ENCODE data around the gene CAMK4. TPM values are rescaled to one million over a fixed set of nuclear protein-coding genes. Genes with fewer than 3 reads are reported as not detected.
"Not testable (repeated sequence)": the region's sequence is repeated elsewhere in the genome, so short reads cannot be mapped to it uniquely, and the experiment has no call there.

CAMK4 gene
- total and polyA plus RNA-seq, 2 donors = 30.7 to 107 TPM

DNA sequence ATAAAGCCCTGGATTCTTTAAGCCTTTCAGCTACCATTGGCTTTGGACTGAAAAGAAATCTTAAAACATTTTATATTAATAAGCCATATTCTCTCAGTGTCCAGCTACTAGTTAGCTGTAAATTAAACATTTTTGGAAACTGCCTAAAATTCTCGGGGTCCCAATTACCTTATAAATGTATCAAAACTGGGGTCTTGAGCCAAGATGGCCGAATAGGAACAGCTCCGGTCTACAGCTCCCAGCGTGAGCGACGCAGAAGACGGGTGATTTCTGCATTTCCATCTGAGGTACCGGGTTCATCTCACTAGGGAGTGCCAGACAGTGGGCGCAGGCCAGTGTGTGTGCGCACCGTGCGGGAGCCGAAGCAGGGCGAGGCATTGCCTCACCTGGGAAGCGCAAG, 77.9 kb downstream of the CAMK4 start:
- not testable (repeated sequence) for DNase-seq (ENCODE audit: low read depth in 6 of 9, low spot score in 9 of 9); H3K27me3 ChIP-seq (ENCODE audit: control insufficient read depth in 2 of 2, insufficient read depth in 1 of 2, low read length in 1 of 2); H3K4me1 ChIP-seq (ENCODE audit: control insufficient read depth in 2 of 2, insufficient read depth in 2 of 2, low read length in 2 of 2); H3K4me3 ChIP-seq (ENCODE audit: low read length in 2 of 2); H3K27ac ChIP-seq (ENCODE audit: low read depth in 1 of 2, low read length in 1 of 2)
- 98% methylated on average over 14 of the region's 15 CpGs for WGBS
- Histone ChIP-seq H3K9me3 (ENCODE audit: control insufficient read depth in 2 of 2, insufficient read depth in 1 of 2, low read length in 1 of 2) (peaks cover 8 to 12% of the 10 kb centered on the region in 2 donors), H3K36me3 (ENCODE audit: control insufficient read depth in 2 of 2, insufficient read depth in 2 of 2, low read length in 1 of 2) (peaks cover 12 to 17% of the 10 kb centered on the region in 2 donors)

DNA sequence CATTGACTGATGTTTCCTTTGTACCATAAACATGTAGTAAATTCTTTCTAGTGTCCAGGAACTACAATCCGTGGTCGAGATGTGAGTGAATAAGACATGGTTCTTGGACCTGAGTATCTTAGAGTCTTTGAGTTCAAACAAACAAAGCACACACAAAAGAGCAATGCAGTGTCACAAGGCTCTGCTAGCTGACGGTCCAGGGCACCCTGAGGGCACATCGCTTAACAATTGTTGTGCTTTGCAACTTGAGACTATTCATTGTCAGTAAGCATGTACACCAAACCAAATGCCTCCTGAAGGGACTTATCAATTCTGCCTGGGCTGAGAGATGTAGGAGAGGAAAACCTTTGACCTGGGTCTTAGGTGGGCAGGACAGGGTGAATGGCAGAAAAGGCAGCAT, 84.8 kb downstream of the CAMK4 start:
- DNase-seq (ENCODE audit: low read depth in 6 of 9, low spot score in 9 of 9) = no peak
- no peaks in the 10 kb centered on the region for H3K27me3 ChIP-seq (ENCODE audit: control insufficient read depth in 2 of 2, insufficient read depth in 1 of 2, low read length in 1 of 2)
- no peak overlapping the region for H3K4me3 ChIP-seq (ENCODE audit: low read length in 2 of 2)
- H3K36me3 ChIP-seq (ENCODE audit: control insufficient read depth in 2 of 2, insufficient read depth in 2 of 2, low read length in 1 of 2) = no peaks in the 10 kb centered on the region
- no peak overlapping the region for H3K27ac ChIP-seq (ENCODE audit: low read depth in 1 of 2, low read length in 1 of 2)
- WGBS = 85% methylated on average over 4 of the region's 4 CpGs
- H3K9me3 ChIP-seq (ENCODE audit: control insufficient read depth in 2 of 2, insufficient read depth in 1 of 2, low read length in 1 of 2) = no peaks in the 10 kb centered on the region
- H3K4me1 ChIP-seq (ENCODE audit: control insufficient read depth in 2 of 2, insufficient read depth in 2 of 2, low read length in 2 of 2) = peaks cover 6 to 18% of the 10 kb centered on the region in 2 donors

GRCh38 chr5:111309384-111309783, 85.2 kb downstream of the CAMK4 start:
- DNase-seq (ENCODE audit: low read depth in 6 of 9, low spot score in 9 of 9) = no peak
- 96% methylated on average over 2 of the region's 2 CpGs for WGBS
- Histone ChIP-seq H3K27ac (ENCODE audit: low read depth in 1 of 2, low read length in 1 of 2) (no peak overlapping the region), H3K4me1 (ENCODE audit: control insufficient read depth in 2 of 2, insufficient read depth in 2 of 2, low read length in 2 of 2) (peaks cover 6 to 18% of the 10 kb centered on the region in 2 donors), H3K27me3 (ENCODE audit: control insufficient read depth in 2 of 2, insufficient read depth in 1 of 2, low read length in 1 of 2) (no peaks in the 10 kb centered on the region), H3K4me3 (ENCODE audit: low read length in 2 of 2) (no peak overlapping the region), H3K36me3 (ENCODE audit: control insufficient read depth in 2 of 2, insufficient read depth in 2 of 2, low read length in 1 of 2) (no peaks in the 10 kb centered on the region), H3K9me3 (ENCODE audit: control insufficient read depth in 2 of 2, insufficient read depth in 1 of 2, low read length in 1 of 2) (no peaks in the 10 kb centered on the region)

- no peaks in the 10 kb centered on the region for H3K36me3 ChIP-seq (ENCODE audit: control insufficient read depth in 2 of 2, insufficient read depth in 2 of 2, low read length in 1 of 2)
- DNase-seq (ENCODE audit: low read depth in 6 of 9, low spot score in 9 of 9) = no peak
- H3K27ac ChIP-seq (ENCODE audit: low read depth in 1 of 2, low read length in 1 of 2) = no peak overlapping the region
- H3K4me1 ChIP-seq (ENCODE audit: control insufficient read depth in 2 of 2, insufficient read depth in 2 of 2, low read length in 2 of 2) = peaks cover 10 to 22% of the 10 kb centered on the region in 2 donors
- no peaks in the 10 kb centered on the region for H3K27me3 ChIP-seq (ENCODE audit: control insufficient read depth in 2 of 2, insufficient read depth in 1 of 2, low read length in 1 of 2)
- no peaks in the 10 kb centered on the region for H3K9me3 ChIP-seq (ENCODE audit: control insufficient read depth in 2 of 2, insufficient read depth in 1 of 2, low read length in 1 of 2)
- H3K4me3 ChIP-seq (ENCODE audit: low read length in 2 of 2) = no peak overlapping the region
- WGBS = 94% methylated on average over 6 of the region's 6 CpGs
Observed at GRCh38 chr5:111310711-111311620, 86.8 kb downstream of the CAMK4 start.

DNA sequence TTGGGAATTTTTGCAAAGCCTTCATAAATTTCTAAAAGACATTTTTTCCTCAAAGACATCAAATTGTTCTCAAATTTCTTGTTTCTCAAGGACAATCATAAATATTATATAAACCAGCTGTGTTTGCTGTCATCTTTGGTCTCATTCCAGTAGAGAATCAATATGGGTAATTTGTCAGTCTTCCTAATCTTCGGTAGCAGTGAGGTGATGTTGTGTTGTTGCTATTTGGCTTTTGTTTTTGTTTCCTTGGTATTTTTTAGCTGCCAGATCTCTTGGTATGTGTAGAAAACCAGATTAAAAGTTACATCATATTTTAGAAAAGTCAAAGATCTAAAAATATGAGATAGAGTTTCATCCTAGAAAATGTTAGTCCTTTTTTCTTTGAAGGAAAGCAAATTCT, 87.5 kb downstream of the CAMK4 start:
- Histone ChIP-seq H3K36me3 (ENCODE audit: control insufficient read depth in 2 of 2, insufficient read depth in 2 of 2, low read length in 1 of 2) (no peaks in the 10 kb centered on the region), H3K4me1 (ENCODE audit: control insufficient read depth in 2 of 2, insufficient read depth in 2 of 2, low read length in 2 of 2) (peaks cover 14 to 27% of the 10 kb centered on the region in 2 donors), H3K27ac (ENCODE audit: low read depth in 1 of 2, low read length in 1 of 2) (no peak overlapping the region), H3K9me3 (ENCODE audit: control insufficient read depth in 2 of 2, insufficient read depth in 1 of 2, low read length in 1 of 2) (no peaks in the 10 kb centered on the region), H3K27me3 (ENCODE audit: control insufficient read depth in 2 of 2, insufficient read depth in 1 of 2, low read length in 1 of 2) (no peaks in the 10 kb centered on the region), H3K4me3 (ENCODE audit: low read length in 2 of 2) (no peak overlapping the region)
- WGBS = 90% methylated on average over 1 of the region's 1 CpG
- DNase-seq (ENCODE audit: low read depth in 6 of 9, low spot score in 9 of 9) = no peak

DNA sequence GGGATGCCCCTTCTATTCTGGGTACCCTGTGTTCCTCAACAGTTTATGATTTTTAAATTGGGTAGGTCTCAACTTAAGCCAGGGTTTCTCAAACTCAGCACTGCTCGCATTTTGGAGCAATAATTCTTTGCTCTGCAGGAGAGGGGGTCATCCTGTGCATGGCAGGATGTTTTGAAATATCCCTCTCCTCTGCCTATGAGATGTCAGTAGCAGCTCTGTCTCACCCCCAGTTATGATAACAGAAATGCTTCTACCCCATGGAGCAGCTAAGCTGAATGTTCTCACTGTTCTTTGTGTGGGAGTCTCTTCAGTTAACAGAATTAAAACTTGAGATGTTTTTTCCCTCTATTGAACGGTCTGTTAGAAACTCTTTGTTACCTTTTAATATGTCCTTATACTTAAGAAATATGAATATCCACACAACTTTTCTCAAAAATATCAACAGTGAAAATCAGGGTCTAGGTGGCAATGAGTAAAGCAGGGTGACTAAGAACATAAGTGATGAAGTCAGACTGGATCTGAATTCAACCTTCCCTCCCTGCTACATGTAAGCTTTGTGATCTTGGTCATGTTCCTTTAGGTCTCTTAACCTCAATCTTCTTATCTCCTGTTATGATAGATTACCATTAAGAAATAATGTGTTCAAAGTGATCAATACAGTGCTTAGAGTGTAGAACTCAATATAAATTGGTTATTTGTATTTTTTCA, 89.0 kb downstream of the CAMK4 start:
- Histone ChIP-seq H3K27me3 (ENCODE audit: control insufficient read depth in 2 of 2, insufficient read depth in 1 of 2, low read length in 1 of 2) (no peaks in the 10 kb centered on the region), H3K4me1 (ENCODE audit: control insufficient read depth in 2 of 2, insufficient read depth in 2 of 2, low read length in 2 of 2) (peaks cover 14 to 27% of the 10 kb centered on the region in 2 donors), H3K4me3 (ENCODE audit: low read length in 2 of 2) (no peak overlapping the region), H3K27ac (ENCODE audit: low read depth in 1 of 2, low read length in 1 of 2) (no peak overlapping the region), H3K36me3 (ENCODE audit: control insufficient read depth in 2 of 2, insufficient read depth in 2 of 2, low read length in 1 of 2) (no peaks in the 10 kb centered on the region), H3K9me3 (ENCODE audit: control insufficient read depth in 2 of 2, insufficient read depth in 1 of 2, low read length in 1 of 2) (no peaks in the 10 kb centered on the region)
- WGBS = 88% methylated on average over 2 of the region's 2 CpGs
- DNase-seq (ENCODE audit: low read depth in 6 of 9, low spot score in 9 of 9) = no peak

GRCh38 chr5:111320953-111321352, 96.8 kb downstream of the CAMK4 start:
- no peaks in the 10 kb centered on the region for H3K9me3 ChIP-seq (ENCODE audit: control insufficient read depth in 2 of 2, insufficient read depth in 1 of 2, low read length in 1 of 2)

GRCh38 chr5:111321376-111321775, 97.2 kb downstream of the CAMK4 start:
- Histone ChIP-seq H3K9me3 (ENCODE audit: control insufficient read depth in 2 of 2, insufficient read depth in 1 of 2, low read length in 1 of 2) (no peaks in the 10 kb centered on the region), H3K36me3 (ENCODE audit: control insufficient read depth in 2 of 2, insufficient read depth in 2 of 2, low read length in 1 of 2) (peaks cover 0 to 10% of the 10 kb centered on the region in 2 donors), H3K4me3 (ENCODE audit: low read length in 2 of 2) (no peak overlapping the region), H3K27ac (ENCODE audit: low read depth in 1 of 2, low read length in 1 of 2) (no peak overlapping the region), H3K4me1 (ENCODE audit: control insufficient read depth in 2 of 2, insufficient read depth in 2 of 2, low read length in 2 of 2) (peaks cover 6 to 8% of the 10 kb centered on the region in 2 donors), H3K27me3 (ENCODE audit: control insufficient read depth in 2 of 2, insufficient read depth in 1 of 2, low read length in 1 of 2) (no peaks in the 10 kb centered on the region)
- no peak for DNase-seq (ENCODE audit: low read depth in 6 of 9, low spot score in 9 of 9)

More at GRCh38 chr5:111320953-111321352, 96.8 kb downstream of the CAMK4 start:
- Histone ChIP-seq H3K36me3 (ENCODE audit: control insufficient read depth in 2 of 2, insufficient read depth in 2 of 2, low read length in 1 of 2) (peaks cover 0 to 10% of the 10 kb centered on the region in 2 donors), H3K4me1 (ENCODE audit: control insufficient read depth in 2 of 2, insufficient read depth in 2 of 2, low read length in 2 of 2) (peaks cover 10 to 12% of the 10 kb centered on the region in 2 donors), H3K27me3 (ENCODE audit: control insufficient read depth in 2 of 2, insufficient read depth in 1 of 2, low read length in 1 of 2) (no peaks in the 10 kb centered on the region), H3K4me3 (ENCODE audit: low read length in 2 of 2) (no peak overlapping the region), H3K27ac (ENCODE audit: low read depth in 1 of 2, low read length in 1 of 2) (no peak overlapping the region)
- 6% methylated on average over 1 of the region's 1 CpG for WGBS
- peak in 2 of 9 donors; percentile 25 to 42 for DNase-seq (ENCODE audit: low read depth in 6 of 9, low spot score in 9 of 9)

GRCh38 chr5:111326551-111326950, 102.4 kb downstream of the CAMK4 start:
- no peaks in the 10 kb centered on the region for H3K4me1 ChIP-seq (ENCODE audit: control insufficient read depth in 2 of 2, insufficient read depth in 2 of 2, low read length in 2 of 2)
- no peaks in the 10 kb centered on the region for H3K9me3 ChIP-seq (ENCODE audit: control insufficient read depth in 2 of 2, insufficient read depth in 1 of 2, low read length in 1 of 2)
- no peak overlapping the region for H3K27ac ChIP-seq (ENCODE audit: low read depth in 1 of 2, low read length in 1 of 2)
- no peak for DNase-seq (ENCODE audit: low read depth in 6 of 9, low spot score in 9 of 9)
- H3K36me3 ChIP-seq (ENCODE audit: control insufficient read depth in 2 of 2, insufficient read depth in 2 of 2, low read length in 1 of 2) = peaks cover 0 to 5% of the 10 kb centered on the region in 2 donors
- no peak overlapping the region for H3K4me3 ChIP-seq (ENCODE audit: low read length in 2 of 2)
- 98% methylated on average over 4 of the region's 4 CpGs for WGBS
- H3K27me3 ChIP-seq (ENCODE audit: control insufficient read depth in 2 of 2, insufficient read depth in 1 of 2, low read length in 1 of 2) = no peaks in the 10 kb centered on the region
